Measurements from ENCODE around the gene ULBP2.
A peak's percentile ranks its signal among the peaks of the same experiment; 100 is the strongest.

The ULBP2 gene

DNA sequence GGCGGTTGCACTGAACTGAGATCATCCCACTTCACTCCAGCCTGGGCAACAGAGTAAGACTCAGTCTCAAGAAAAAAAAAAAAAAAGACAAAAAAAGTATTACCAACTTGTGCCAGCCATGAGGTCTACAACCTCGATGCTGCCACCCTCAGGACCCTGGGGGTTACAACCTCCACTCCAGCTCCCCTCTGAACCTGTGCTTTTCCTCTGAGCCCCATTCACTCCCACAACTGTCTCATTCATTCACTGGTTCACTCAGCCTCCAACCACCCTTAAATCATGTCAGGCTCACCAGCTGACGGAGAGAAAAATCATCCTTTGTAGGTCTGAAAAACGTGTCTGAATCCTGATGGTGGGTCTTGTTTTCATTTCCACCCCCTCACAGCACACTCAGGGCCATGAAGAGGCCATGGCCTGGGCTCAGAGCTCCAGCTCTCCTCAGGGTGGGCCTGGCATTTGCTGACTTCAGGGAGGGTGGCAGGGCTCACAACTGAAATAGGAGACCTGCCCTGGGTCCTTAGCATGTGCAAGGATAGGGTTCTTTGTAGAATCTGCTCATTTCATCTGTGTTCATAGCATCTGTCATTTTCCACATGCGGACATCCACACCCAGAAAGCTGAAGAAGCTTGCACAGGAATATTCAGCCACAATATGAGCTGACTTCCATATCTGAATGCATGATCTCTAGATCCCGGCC, 20.1 kb downstream of the ULBP2 start:
- TF ChIP-seq, protein P1, sequence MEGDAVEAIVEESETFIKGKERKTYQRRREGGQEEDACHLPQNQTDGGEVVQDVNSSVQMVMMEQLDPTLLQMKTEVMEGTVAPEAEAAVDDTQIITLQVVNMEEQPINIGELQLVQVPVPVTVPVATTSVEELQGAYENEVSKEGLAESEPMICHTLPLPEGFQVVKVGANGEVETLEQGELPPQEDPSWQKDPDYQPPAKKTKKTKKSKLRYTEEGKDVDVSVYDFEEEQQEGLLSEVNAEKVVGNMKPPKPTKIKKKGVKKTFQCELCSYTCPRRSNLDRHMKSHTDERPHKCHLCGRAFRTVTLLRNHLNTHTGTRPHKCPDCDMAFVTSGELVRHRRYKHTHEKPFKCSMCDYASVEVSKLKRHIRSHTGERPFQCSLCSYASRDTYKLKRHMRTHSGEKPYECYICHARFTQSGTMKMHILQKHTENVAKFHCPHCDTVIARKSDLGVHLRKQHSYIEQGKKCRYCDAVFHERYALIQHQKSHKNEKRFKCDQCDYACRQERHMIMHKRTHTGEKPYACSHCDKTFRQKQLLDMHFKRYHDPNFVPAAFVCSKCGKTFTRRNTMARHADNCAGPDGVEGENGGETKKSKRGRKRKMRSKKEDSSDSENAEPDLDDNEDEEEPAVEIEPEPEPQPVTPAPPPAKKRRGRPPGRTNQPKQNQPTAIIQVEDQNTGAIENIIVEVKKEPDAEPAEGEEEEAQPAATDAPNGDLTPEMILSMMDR (IDR thresholded peaks at IDR 0.05; ENCODE audit: control insufficient read depth, insufficient read depth, low read depth, low read length, missing control alignments): peak; percentile 20

DNA sequence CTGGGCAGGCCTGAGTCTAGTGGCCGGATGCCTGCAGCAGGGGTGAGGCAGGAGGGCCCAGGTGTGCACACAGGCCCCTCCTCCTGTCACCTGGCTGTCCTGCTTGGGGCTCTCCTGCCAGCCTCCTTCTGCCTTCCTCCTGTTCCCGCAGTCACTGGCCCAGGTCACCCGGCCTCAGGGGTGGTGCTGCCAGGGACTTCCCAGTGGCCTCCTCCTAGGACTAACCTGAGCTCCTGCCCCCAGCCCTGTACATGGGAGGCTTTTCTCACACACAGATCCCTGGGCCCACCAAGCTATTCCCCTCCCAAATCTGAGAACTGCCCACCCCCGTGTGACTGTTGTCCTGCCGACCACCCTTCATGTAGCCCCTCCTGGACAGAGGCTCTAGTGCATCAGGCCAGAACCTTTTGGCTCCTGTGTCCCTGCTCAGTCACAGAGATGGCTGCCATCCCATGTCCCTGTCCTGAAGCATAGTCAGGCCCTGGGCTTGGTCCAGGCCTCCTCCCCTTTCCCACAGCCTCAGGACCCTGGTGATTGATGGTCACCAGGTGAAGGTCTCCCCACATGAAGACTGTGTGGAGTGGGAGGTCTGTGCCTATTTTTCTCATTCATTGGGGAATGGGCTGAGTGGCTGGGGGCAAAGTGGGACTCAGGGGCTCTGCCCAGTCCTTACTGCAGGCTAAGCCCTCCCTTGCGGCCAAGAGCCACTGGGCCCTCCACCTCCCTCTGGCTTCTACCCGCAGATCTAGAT, 20.8 kb downstream of the ULBP2 start:
- no peak overlapping the region for H3K4me3 ChIP-seq (ENCODE audit: control insufficient read depth, low read depth, low read length)
- DNase-seq (ENCODE audit: low read depth): no peak
- TF ChIP-seq, protein P1 (IDR thresholded peaks at IDR 0.05; ENCODE audit: control insufficient read depth, insufficient read depth, low read depth, low read length, missing control alignments): no peak

More for the DNA sequence above, 20.1 kb downstream of the ULBP2 start:
- no peak overlapping the region for H3K4me3 ChIP-seq (ENCODE audit: control insufficient read depth, low read depth, low read length)
- DNase-seq (ENCODE audit: low read depth): no peak

GRCh38 chr6:149963212-149963461, 21.3 kb downstream of the ULBP2 start:
- no peak for DNase-seq (ENCODE audit: low read depth)
- TF ChIP-seq, protein P1 (IDR thresholded peaks at IDR 0.05; ENCODE audit: control insufficient read depth, insufficient read depth, low read depth, low read length, missing control alignments): no peak
- peak overlapping the region; percentile 60 for H3K4me3 ChIP-seq (ENCODE audit: control insufficient read depth, low read depth, low read length)

DNA sequence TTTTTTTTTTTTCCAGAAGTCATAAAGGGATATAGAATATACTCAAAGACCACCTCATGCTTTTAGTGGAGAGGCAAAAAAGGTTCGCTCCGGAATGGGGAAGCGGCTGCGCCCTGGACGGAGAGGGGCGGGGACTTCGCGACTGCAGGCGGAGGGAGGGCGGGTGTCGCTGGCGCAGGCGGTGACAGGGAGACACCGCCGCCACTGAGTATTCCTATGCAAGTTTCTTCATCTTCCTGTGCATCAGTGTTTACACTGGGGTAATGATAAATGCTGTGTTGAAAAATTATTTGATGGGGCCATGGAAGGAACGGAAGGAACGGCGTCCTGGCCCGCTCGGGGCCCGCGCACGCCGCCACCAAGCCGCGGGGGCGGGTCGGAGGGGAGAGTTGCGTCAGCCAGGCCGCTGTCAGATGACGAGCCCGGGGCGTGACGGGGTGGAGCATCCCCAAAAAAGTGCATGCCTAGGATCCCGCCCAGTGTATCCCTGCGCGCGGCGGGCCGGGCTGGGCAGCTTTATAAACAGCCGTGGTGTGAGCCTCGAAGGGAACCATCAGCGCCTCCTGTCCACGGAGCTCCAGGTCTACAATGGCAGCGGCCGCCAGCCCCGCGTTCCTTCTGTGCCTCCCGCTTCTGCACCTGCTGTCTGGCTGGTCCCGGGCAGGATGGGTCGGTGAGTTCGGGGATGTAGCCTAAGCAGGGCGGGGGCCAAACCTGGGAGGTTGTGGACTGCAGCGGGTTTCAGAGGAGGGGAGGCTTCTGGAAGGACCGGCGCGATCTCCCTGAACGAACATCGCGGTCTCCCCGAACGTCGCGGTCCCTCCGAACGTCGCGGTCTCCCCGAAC, 21.9 kb downstream of the ULBP2 start, which contains the start of gene ULBP1:
ULBP1 (plus strand) TSS at position 482 of the 846 bp plus-strand sequence; CDS start at position 589, 107 bp downstream.
- peak within 1 kb of the TSS; percentile 60 for H3K4me3 ChIP-seq (ENCODE audit: control insufficient read depth, low read depth, low read length)
- TF ChIP-seq, protein P1 (IDR thresholded peaks at IDR 0.05; ENCODE audit: control insufficient read depth, insufficient read depth, low read depth, low read length, missing control alignments): peak; percentile 13
- peak; percentile 59 for DNase-seq (ENCODE audit: low read depth)

GRCh38 chr6:149964308-149965193, 22.7 kb downstream of the ULBP2 start:
- H3K4me3 ChIP-seq (ENCODE audit: control insufficient read depth, low read depth, low read length): peak overlapping the region; percentile 60
- DNase-seq (ENCODE audit: low read depth): no peak
- TF ChIP-seq, protein P1 (IDR thresholded peaks at IDR 0.05; ENCODE audit: control insufficient read depth, insufficient read depth, low read depth, low read length, missing control alignments): no peak
